Vagina (tissue), 2 donors: ENCODE results near the gene LHFPL3. TPM values are rescaled to one million over a fixed set of nuclear protein-coding genes. Genes with fewer than 3 reads are reported as not detected.

Experiments
- DNase-seq, 2 donors: peaks; one replicate each; pipeline ENCODE4 v3.0.0-alpha.2; 2017; ENCODE audit errors: extremely low spot score in 2 of 2
- H3K27ac ChIP-seq: fragments of 200-600 bp; sonication (generic); one replicate; pipeline ENCODE4 v1.5.1; 2019
- H3K27me3 ChIP-seq: fragments of 200-600 bp; sonication (generic); one replicate; pipeline ENCODE4 v1.5.1; 2019
- H3K36me3 ChIP-seq, 2 donors: fragments of 200-600 bp; sonication (generic); one replicate each; pipeline ENCODE4 v1.5.1; 2017 to 2019
- H3K4me1 ChIP-seq: fragments of 200-600 bp; sonication (generic); one replicate; pipeline ENCODE4 v1.5.1; 2019
- H3K4me3 ChIP-seq, 2 donors: fragments of 200-600 bp; sonication (generic); 1 replicate in 1 of 2; 2 replicates in 1 of 2; pipeline ENCODE4 v1.5.1; 2016 to 2019
- H3K9me3 ChIP-seq: fragments of 200-600 bp; sonication (generic); one replicate; pipeline ENCODE4 v1.5.1; 2019
- POLR2A ChIP-seq, 2 donors: fragments of 450-650 bp; IDR thresholded peaks; one replicate each; pipeline ENCODE4 v1.6.1; 2017; ENCODE audit warnings: antibody characterized with exemption in 2 of 2, mild to moderate bottlenecking in 2 of 2, moderate library complexity in 2 of 2
- POLR2AphosphoS5 ChIP-seq, 2 donors: sonication (generic); formaldehyde crosslinking; IDR thresholded peaks; one replicate each; pipeline ENCODE4 v1.9.0; 2017; ENCODE audit warnings: antibody characterized with exemption in 2 of 2, mild to moderate bottlenecking in 2 of 2, low read depth in 1 of 2; ENCODE audit not compliant: insufficient read depth in 1 of 2
- intact Hi-C: fragments of 100-400 bp; cut with DNase I; formaldehyde crosslinking; loops from one replicate; pipeline ENCODE4 v1.15.1; 2023
- total RNA-seq: library from RNA; depleted of rRNA; stranded (reverse); fragments of >200 nt; gene quantifications from one replicate; pipeline ENCODE4 v1.2.3, GENCODE V29; 2016
- TF ChIP-seq, protein P1 (sequence below), 3 experiments: fragments of 450-650 bp in 2 of 3; fragments of 200-600 bp in 1 of 3; sonication (generic) in 1 of 3; IDR thresholded peaks; one replicate each; pipeline ENCODE4 v1.5.1; 2017 to 2019; ENCODE audit warnings: antibody characterized with exemption in 3 of 3, mild to moderate bottlenecking in 2 of 3, moderate library complexity in 2 of 3

Gene LHFPL3
- total RNA-seq, 1 donor from 2014 or later, result not detected

DNA sequence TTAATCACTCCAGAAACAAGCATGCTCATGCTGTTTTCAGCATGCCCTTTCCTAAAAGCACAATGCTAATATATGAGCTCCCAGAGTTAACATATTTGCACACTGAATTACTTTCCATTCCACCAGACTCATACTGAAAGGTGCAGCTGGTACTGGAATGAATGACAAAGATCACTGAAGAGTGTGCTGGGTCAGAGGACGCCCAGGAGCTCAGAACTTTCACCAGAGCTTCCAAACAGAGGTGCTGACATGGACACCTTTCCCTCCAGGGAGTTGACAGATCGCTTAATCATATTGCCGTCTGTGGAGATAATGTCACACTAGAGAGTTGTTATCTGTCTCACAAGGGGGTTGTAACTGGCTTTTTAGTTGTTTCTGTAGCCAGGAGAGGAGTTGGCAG, 292.9 kb downstream of the LHFPL3 start:
- TF ChIP-seq POLR2AphosphoS5 (IDR thresholded peaks at IDR 0.05; ENCODE audit: insufficient read depth in 1 of 2, low read depth in 1 of 2), result no peak
- no peaks in the 10 kb centered on the region for H3K9me3 ChIP-seq
- DNase-seq, result no peak
- H3K36me3 ChIP-seq, result no peaks in the 10 kb centered on the region
- no peak overlapping the region for H3K4me3 ChIP-seq
- H3K27ac ChIP-seq, result no peak overlapping the region
- no peaks in the 10 kb centered on the region for H3K27me3 ChIP-seq
- intact Hi-C loops, result no loop called here
- no peaks in the 10 kb centered on the region for H3K4me1 ChIP-seq

DNA sequence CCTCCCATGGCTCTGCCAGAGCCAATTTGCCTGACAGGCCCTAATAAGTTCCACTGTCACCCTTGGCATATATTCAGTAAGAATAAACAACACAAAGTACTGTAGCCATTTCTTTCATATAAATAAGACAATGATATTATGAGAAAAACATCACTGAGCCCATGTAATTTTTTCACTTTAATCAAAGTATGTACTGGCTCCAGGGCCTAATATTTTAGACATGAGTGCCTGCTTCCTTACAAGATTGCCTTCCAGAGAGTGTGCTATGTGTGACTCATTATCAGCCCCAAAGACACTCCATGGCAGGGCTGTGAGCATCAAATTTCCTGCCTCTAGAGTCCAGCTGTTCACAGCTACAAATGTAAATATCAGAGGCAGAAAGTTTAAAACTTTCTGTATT, 297.6 kb downstream of the LHFPL3 start:
- intact Hi-C loops, result no loop called here
- H3K27me3 ChIP-seq, result no peaks in the 10 kb centered on the region
- no peaks in the 10 kb centered on the region for H3K36me3 ChIP-seq
- no peak overlapping the region for H3K4me3 ChIP-seq
- TF ChIP-seq POLR2AphosphoS5 (IDR thresholded peaks at IDR 0.05; ENCODE audit: insufficient read depth in 1 of 2, low read depth in 1 of 2) (no peak), POLR2A (IDR thresholded peaks at IDR 0.05) (no peak)
- TF ChIP-seq, protein P1, sequence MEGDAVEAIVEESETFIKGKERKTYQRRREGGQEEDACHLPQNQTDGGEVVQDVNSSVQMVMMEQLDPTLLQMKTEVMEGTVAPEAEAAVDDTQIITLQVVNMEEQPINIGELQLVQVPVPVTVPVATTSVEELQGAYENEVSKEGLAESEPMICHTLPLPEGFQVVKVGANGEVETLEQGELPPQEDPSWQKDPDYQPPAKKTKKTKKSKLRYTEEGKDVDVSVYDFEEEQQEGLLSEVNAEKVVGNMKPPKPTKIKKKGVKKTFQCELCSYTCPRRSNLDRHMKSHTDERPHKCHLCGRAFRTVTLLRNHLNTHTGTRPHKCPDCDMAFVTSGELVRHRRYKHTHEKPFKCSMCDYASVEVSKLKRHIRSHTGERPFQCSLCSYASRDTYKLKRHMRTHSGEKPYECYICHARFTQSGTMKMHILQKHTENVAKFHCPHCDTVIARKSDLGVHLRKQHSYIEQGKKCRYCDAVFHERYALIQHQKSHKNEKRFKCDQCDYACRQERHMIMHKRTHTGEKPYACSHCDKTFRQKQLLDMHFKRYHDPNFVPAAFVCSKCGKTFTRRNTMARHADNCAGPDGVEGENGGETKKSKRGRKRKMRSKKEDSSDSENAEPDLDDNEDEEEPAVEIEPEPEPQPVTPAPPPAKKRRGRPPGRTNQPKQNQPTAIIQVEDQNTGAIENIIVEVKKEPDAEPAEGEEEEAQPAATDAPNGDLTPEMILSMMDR (IDR thresholded peaks at IDR 0.05), result no peak
- DNase-seq, result no peak
- H3K9me3 ChIP-seq, result no peaks in the 10 kb centered on the region
- no peak overlapping the region for H3K27ac ChIP-seq
- H3K4me1 ChIP-seq, result no peaks in the 10 kb centered on the region

DNA sequence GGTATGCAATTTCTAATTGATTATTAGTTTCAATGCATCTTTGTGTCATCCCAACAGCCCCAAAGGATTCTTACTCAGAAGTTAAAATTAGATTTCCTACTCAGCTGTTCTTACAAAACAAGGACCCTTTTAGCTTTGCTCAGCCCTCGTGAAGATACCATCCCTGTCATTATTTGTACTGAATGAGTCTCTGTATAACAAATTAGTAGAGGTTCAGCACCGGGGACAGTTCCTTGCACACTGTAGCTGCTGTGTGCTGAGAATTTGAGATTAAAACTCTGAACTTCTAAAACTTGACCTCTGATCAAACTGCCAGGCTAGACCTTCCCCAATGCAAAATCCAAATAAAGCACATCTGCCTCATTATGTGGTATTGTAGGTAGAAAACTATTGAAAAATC, 299.1 kb downstream of the LHFPL3 start:
- TF ChIP-seq POLR2AphosphoS5 (IDR thresholded peaks at IDR 0.05; ENCODE audit: insufficient read depth in 1 of 2, low read depth in 1 of 2) (no peak), POLR2A (IDR thresholded peaks at IDR 0.05) (no peak)
- TF ChIP-seq, protein P1 (IDR thresholded peaks at IDR 0.05), result no peak
- no peaks in the 10 kb centered on the region for H3K4me1 ChIP-seq
- H3K27ac ChIP-seq, result no peak overlapping the region
- no peaks in the 10 kb centered on the region for H3K9me3 ChIP-seq
- no peak overlapping the region for H3K4me3 ChIP-seq
- no peak for DNase-seq
- H3K27me3 ChIP-seq, result no peaks in the 10 kb centered on the region
- intact Hi-C loops, result no loop called here
- H3K36me3 ChIP-seq, result no peaks in the 10 kb centered on the region

DNA sequence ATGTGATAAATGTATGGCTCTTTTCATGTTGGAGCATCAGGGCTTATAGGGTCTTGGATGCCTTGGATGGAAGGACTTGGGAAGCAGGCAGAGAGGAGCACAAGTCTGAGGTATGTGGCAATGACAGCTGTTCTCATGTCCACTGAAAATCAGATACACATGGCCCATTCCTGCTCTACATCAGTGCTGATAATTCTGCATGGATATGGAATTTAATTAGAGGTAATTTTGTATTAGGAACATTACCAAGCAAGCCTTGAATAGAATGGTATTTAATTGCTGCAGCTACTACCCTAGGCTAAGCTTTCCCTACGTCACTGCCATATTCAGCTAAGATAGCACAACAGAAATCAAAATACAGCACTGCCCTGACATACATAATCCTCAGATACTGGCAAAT, 299.6 kb downstream of the LHFPL3 start:
- no peak overlapping the region for H3K4me3 ChIP-seq
- no peak overlapping the region for H3K27ac ChIP-seq
- no peaks in the 10 kb centered on the region for H3K36me3 ChIP-seq
- no peaks in the 10 kb centered on the region for H3K4me1 ChIP-seq
- TF ChIP-seq, protein P1 (IDR thresholded peaks at IDR 0.05), result no peak
- TF ChIP-seq POLR2AphosphoS5 (IDR thresholded peaks at IDR 0.05; ENCODE audit: insufficient read depth in 1 of 2, low read depth in 1 of 2), result no peak
- TF ChIP-seq POLR2A (IDR thresholded peaks at IDR 0.05), result no peak
- no peak for DNase-seq
- H3K9me3 ChIP-seq, result no peaks in the 10 kb centered on the region
- H3K27me3 ChIP-seq, result no peaks in the 10 kb centered on the region
- intact Hi-C loops, result no loop called here

DNA sequence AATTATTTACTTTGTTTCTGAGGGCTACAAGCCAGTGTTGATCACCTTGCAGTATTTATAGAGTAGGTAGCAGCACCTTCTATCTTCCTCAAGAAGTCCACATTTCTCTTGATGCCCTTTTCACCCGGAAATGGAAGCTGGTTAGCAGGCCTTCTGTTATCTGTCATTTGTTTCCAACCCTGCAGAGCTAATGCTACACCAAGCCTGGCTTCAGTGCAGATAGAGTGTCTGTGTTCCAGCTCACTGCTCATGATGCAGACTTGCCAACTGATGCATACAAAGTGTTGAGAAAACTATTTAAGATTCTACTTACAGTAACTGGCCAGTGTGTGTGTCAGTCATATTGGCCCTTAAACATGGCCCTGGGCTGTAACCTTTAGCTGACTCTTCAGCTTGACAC, 301.0 kb downstream of the LHFPL3 start:
- no peaks in the 10 kb centered on the region for H3K27me3 ChIP-seq
- TF ChIP-seq POLR2A (IDR thresholded peaks at IDR 0.05) (no peak), POLR2AphosphoS5 (IDR thresholded peaks at IDR 0.05; ENCODE audit: insufficient read depth in 1 of 2, low read depth in 1 of 2) (no peak)
- TF ChIP-seq, protein P1 (IDR thresholded peaks at IDR 0.05), result no peak
- intact Hi-C loops, result no loop called here

DNA sequence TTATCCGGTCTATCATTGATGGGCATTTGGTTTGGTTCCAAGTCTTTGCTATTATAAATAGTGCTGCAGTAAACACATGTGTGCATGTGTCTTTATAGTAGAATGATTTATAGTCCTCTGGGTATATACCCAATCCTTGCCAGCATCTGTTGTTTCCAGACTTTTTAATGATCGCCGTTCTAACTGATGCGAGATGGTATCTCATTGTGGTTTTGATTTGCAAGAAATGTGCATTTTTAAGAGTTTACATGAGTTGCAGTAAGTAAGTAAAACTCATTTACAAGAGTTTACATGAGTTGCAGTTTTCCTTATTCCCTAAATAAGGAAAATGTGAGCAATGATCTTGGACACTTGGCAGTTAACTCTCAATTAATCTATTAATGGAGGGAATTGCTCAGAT, 312.1 kb downstream of the LHFPL3 start:
- Histone ChIP-seq H3K27me3 (no peaks in the 10 kb centered on the region), H3K27ac (no peak overlapping the region), H3K36me3 (no peaks in the 10 kb centered on the region), H3K4me3 (no peak overlapping the region), H3K9me3 (no peaks in the 10 kb centered on the region), H3K4me1 (no peaks in the 10 kb centered on the region)
- TF ChIP-seq POLR2AphosphoS5 (IDR thresholded peaks at IDR 0.05; ENCODE audit: insufficient read depth in 1 of 2, low read depth in 1 of 2) (no peak), POLR2A (IDR thresholded peaks at IDR 0.05) (no peak)
- TF ChIP-seq, protein P1 (IDR thresholded peaks at IDR 0.05), result no peak
- intact Hi-C loops, result no loop called here
- no peak for DNase-seq

More for the DNA sequence above, 301.0 kb downstream of the LHFPL3 start:
- Histone ChIP-seq H3K9me3 (no peaks in the 10 kb centered on the region), H3K4me3 (no peak overlapping the region), H3K27ac (no peak overlapping the region), H3K4me1 (no peaks in the 10 kb centered on the region), H3K36me3 (no peaks in the 10 kb centered on the region)
- no peak for DNase-seq
